ENCODE results near the gene SMYD2.
"Not testable (repeated sequence)": the region's sequence is repeated elsewhere in the genome, so short reads cannot be mapped to it uniquely, and the experiment has no call there.

SMYD2 gene

DNA sequence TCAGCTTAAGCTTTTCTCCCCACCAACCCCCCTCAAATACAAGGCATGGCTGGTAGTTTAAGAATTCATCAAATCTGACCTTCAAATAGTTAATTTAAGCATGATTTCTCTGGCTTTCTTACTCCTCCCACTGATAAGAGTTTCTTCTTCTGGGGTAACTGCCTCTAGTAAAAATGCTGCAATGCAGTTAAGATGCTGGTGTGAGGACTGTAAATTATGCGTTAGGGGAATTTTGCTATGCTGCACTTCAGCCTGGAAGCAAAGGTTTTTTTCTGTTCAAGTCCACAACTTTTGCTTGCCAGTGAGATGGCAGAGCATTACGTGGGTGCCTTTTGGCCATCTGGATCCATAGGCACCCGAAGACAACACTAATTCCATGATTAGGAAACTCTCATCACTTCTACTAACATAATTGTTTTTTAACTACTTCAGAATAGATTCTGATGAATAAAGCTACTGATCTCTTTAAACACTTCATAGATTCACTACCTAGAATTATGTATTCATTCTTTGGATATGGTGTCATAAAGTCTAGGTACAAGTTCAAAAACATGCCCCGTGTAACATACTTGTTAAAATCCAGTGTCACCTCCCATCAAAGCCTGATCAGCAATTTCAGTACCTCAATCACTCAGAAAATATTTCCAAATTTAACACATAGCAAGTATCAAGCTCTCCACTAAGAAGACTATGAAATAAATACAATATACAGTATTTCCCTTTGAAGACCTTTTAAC is 8.8 kb upstream of the SMYD2 start:
- no peak for DNase-seq (ENCODE audit: low read depth)

- DNase-seq (ENCODE audit: low read depth) = no peak
Observed at GRCh38 chr1:214272964-214273533, 7.9 kb upstream of the SMYD2 start.

DNA sequence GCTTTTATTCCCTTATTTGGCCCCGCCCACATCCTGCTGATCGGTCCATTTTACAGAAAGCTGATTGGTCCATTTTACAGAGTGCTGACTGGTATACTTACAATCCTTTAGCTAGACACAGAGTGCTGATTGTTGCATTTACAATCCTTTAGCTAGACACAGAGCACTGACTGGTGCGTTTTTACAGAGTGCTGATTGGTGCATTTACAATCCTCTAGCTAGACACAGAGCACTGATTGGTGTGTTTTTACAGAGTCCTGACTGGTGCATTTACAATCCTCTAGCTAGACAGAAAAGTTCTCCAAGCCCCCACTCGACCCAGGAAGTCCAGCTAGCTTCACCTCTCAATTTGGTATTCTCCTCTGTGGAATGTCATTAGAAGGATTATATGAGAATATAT is 5.3 kb upstream of the SMYD2 start:
- not testable (repeated sequence) for DNase-seq (ENCODE audit: low read depth)

DNA sequence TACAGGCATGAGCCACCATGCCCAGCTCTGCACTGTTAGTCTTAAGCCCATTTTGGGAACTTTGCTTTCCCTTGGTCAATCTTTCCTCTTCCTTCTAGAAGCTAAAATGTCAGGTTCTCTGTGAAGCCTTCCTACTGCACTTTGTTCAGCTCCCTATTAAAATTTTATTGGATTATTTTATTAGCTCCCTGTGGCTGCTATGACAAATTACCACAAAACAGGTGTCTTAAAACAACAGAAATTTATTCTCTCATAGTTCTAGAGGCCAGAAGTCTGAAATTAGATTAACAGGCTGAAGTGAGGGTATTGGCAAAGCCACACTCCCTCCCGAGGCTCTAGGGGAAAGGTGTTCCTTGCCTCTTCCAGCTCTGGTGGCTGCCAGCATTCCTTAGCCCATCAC is 4.2 kb upstream of the SMYD2 start:
- no peak for DNase-seq (ENCODE audit: low read depth)

- DNase-seq (ENCODE audit: low read depth) = no peak
Observed at GRCh38 chr1:214277704-214278635, 3.0 kb upstream of the SMYD2 start.

- no peak for DNase-seq (ENCODE audit: low read depth)
Observed at GRCh38 chr1:214280386-214281020, 456 bp upstream of the SMYD2 start.

DNA sequence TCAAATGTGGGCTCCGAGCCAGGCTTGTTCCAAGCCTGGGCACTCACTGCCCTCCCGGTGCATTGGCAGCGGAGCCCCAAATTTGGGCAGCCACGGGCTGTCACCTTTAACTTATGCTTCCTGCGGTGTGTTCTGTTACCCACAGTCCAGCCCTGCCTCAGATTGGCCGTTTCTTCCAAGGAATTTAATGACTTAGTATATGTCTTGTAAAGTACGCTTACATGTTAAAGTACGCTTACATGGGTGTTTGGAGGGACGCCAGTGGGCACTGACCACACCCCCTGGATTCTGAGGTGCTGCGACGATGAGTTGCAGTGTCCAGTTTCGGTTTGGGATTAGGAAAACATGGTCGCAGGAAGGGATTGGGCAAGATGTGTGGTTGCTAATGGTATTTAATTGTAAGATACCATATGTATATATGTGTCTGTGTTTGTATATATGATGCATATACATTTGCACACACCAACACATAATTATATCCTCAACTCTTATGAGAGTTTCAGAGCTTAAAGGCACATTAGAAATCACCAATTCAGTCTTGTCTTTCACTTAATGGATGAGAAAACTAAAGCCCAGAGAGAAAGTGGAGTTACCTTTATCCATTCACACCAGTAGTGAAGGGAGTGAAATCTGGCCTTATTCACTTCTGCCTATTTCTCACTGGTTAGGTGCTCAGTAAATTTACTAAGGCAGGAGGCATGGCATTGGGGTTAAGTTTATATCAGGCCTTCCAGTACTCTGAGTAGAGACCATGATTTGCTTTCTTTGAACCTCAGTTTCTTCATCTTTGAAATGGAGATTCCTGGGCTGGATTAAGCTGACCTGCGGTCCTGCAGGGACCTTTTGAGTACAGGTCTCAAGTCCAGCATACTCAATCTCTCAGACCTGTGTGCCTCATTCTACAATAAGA is 1.0 kb downstream of the SMYD2 start:
- DNase-seq (ENCODE audit: low read depth) = no peak

DNA sequence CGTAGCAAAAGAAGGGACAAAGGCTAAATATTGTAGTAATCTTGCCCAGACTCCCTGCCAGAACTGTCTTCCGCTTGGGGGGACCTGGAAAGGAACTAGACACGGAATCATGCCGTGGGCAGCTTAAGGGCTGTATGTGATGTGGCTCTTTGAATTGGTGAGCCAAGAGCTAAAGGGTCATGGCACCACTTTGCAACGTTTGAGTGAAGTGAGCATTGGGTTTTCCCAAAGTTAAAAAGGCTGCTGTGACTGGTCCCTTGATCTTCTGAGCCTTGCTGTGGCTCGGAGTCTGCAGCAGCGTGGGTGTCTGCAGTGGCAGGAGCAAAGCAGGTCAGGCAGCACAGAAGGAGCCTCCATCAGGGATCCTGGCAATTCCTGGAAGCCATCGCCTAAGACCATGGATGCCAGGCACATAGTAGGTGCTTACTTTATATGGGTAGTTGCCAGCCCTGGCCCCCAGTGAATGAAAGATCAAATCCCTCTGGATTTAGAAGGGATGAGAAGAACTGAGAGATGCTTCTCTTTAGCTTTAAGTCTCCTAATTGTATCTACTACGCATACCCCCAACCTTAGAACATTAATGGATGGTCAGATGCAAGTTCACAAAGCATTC is 1.8 kb downstream of the SMYD2 start:
- DNase-seq (ENCODE audit: low read depth) = no peak

- no peak for DNase-seq (ENCODE audit: low read depth)
Observed at GRCh38 chr1:214285610-214286440, 4.9 kb downstream of the SMYD2 start.

DNA sequence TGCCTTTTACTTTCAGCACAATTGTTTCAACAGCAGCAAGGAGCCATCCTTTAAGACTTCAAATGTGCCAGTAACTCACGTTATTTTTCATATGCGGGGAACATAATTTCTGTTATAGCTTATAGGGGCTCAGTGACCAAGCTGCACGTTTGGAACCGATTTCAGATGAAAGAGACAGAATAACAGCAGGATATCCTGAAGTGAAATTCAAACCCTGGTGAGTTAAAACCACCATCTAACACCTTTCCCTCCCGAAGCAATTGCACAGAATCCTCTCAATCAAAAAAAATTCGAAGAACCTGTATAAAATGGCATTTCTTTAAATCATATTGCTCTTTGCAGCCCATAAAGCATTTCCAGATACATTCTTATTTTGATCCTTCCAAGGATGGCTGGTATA is 6.9 kb downstream of the SMYD2 start:
- no peak for DNase-seq (ENCODE audit: low read depth)

DNA sequence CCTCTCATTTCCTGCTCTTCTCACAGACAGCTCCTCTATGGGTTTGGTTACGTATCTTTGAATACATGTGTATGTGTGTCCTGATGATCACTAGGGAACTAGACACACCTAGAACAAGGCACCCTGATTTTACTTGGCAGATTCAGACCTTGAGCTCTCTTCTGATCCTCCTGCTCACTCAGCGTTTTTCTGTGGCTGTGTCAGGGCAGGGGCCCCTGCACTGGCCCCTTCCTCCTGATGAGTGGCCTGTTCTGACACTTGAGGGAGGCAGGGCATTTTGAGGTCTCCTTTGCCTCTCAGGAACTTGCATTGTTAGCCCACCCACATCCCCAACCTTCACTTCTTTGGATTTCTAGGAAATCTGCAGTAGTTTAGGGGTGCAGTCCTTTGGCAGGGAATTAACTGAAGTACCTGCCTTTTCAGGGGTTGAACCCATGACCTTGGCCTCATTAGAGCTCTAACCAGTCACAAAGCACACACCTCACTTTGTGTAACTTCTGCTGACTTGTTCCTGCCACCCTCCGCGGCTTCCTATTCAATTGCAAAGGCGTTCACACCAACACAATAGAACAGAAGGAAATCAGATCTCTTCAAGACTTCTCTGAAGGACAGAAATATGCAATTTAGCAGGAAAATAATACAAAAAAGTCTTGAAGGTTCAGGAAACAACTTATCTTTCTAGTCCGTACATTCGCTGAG is 8.8 kb downstream of the SMYD2 start:
- no peak for DNase-seq (ENCODE audit: low read depth)

GRCh38 chr1:214290424-214291037 is 9.6 kb downstream of the SMYD2 start:
- no peak for DNase-seq (ENCODE audit: low read depth)

GRCh38 chr1:214292322-214292721 is 11.4 kb downstream of the SMYD2 start:
- DNase-seq (ENCODE audit: low read depth) = no peak

DNA sequence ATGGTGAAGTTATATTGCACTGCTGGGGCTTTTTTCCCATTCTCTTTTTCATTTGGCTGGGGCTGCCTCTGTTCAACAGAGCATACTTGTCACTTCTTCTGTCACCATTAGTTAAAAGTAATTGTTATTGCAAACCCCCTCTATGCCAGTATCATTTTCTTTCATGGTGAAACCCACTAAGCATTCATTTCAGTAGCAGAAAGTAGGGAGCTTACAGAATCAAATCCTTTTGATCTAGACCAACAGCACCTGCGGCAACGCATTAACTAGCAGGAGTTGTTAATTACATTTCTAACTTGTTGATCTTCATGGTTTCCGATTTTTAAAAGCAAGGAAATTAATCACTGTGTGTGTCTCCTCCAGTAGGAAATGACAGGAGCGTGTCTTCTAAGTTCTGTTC is 15.0 kb downstream of the SMYD2 start:
- DNase-seq (ENCODE audit: low read depth) = no peak

DNA sequence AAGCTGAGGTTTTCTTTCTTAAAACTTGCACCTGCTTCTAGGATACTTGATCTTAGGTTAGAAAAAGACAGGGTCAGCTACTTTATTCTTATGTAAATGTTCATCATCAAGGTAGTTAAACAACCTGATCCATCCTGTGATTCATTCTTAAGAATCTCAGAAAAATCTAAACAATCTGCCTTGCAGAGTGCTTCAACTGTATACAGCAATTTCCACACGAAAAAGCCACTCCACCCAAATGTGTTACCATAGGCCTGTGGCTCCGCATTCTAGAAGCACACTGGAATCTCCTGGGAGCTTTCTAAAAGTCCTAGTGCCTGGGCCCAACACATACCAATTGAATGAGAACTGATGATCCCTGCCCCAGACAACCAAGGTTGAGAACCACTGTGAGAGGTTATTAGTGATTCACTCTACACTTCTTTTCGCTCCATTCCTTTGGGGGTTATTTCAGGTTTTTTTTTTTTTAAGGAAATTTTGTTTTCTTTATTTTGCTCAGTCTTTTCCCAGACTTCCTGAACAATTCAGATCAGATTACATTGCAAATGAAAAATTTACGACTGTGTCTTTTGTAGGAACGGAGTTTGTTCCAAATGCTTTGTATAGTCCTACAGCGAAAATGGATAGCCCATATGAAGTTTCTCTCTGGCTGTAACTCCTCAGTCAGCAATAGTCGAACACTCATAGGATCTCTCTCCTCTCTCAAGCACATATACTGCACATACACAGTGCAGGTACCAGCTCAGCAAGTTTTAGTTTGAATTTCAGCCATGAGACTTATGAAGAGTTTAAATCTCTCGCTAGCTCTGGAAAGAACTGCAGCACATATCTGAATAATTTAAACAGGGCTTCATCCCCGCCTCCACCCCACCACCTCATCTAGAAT is 16.1 kb downstream of the SMYD2 start:
- no peak for DNase-seq (ENCODE audit: low read depth)

DNA sequence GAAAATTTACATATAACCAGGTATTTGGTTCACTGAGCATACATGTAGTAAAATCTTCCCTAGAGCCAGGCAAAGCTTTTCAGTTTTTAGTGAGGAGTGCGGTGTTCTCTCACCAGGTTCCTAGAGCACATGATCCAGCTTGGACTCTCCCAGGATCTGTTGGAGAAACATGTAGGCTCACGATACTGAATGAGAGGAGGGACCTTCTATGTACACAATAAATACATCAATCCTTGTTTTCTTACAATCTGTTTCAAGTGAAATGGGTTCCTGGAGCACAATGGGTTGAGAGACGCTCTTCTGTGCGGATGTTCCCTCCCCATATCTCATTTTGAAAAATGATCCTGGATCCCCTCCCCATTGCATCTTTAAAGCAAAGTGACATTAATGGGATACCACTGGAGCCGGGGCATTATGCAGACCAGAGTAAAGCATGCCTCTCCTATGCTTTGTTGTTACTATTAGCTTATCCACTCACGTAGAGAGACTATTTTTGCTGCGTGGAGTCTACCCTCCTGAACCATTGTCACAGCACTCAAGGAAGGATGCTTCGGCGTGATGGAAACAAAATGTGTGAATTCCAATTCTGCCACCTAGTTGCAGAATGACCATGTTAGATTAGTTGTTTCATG is 19.3 kb downstream of the SMYD2 start:
- no peak for DNase-seq (ENCODE audit: low read depth)

DNA sequence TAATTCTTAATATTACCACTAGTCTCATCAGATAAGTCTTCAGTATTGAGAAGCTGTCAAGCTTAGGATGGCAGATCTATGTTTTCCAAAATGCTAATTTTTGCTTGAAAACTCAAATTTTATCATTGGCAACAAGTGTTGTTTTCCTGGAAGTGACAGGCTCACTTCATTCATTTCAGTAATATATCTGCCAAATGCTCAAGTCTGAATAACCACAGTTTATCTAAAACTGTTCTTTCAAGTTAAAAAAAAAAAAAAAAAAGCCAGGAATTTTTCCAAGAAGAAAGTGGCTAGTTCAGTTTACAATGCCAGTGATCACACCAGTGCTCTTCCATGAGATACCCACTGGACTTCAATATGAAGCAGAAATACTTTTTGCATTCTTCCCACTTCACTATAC is 20.6 kb downstream of the SMYD2 start:
- DNase-seq (ENCODE audit: low read depth) = no peak
